SK-N-SH (cell line): ENCODE data around the gene STRN. TPM values are rescaled to one million over a fixed set of nuclear protein-coding genes. Genes with fewer than 3 reads are reported as not detected.

Experiments
- CTCF ChIA-PET: fragments of 300-600, 350-600 bp; formaldehyde crosslinking; extraction: SDS; loops from one replicate; lab custom pipeline; 2021; lab: Yijun Ruan, JAX
- POLR2A ChIA-PET: fragments of 350-600 bp; sonication (Branson Sonifier 250); formaldehyde crosslinking; extraction: SDS; loops from one replicate; lab custom pipeline; 2020; ENCODE audit warnings: antibody characterized with exemption, inconsistent platforms; lab: Yijun Ruan, JAX
- DNase-seq: peaks from one replicate; pipeline ENCODE4 v3.0.0; 2012
- H2AFZ ChIP-seq: fragments of 200-600 bp; sonication (generic); 2 replicates; pipeline ENCODE4 v1.8.1; 2016; ENCODE audit warnings: antibody characterized with exemption, mild to moderate bottlenecking, low read depth
- H3F3A ChIP-seq: fragments of 200-600 bp; sonication (generic); replicated peaks from 2 replicates; pipeline ENCODE3; 2016; ENCODE audit warnings: antibody characterized with exemption, mild to moderate bottlenecking; ENCODE audit not compliant: insufficient read depth
- H3K27ac ChIP-seq, 2 experiments: fragments of 200-500 bp in 1 of 2; fragments of 200-600 bp in 1 of 2; sonication (Bioruptor generic) in 1 of 2; sonication (generic), shearing (Covaris generic) in 1 of 2; 2 replicates each; pipeline versions ENCODE4 v1.5.1 to v1.6.1; 2014 to 2016; ENCODE audit warnings: low read depth in 2 of 2, inconsistent platforms in 1 of 2, low read length in 1 of 2, mild to moderate bottlenecking in 1 of 2, mixed read lengths in 1 of 2
- H3K27me3 ChIP-seq: fragments of 200-600 bp; sonication (generic), shearing (Covaris generic); 2 replicates; pipeline ENCODE4 v1.6.1; 2016; ENCODE audit warnings: mixed run types; ENCODE audit not compliant: insufficient read depth
- H3K36me3 ChIP-seq, 2 experiments: fragments of 200-500 bp in 1 of 2; fragments of 200-600 bp in 1 of 2; sonication (Bioruptor generic) in 1 of 2; sonication (generic) in 1 of 2; replicated peaks in 1 of 2; 2 replicates each; pipeline versions ENCODE3 to v1.5.1; 2014 to 2016; ENCODE audit warnings: low read length in 1 of 2, mild to moderate bottlenecking in 1 of 2; ENCODE audit not compliant: insufficient read depth in 2 of 2, control insufficient read depth in 1 of 2
- H3K4me1 ChIP-seq, 2 experiments: fragments of 200-500 bp in 1 of 2; fragments of 200-600 bp in 1 of 2; sonication (Bioruptor generic) in 1 of 2; sonication (generic), shearing (Covaris generic) in 1 of 2; 2 replicates each; pipeline versions ENCODE4 v1.5.1 to v1.6.1; 2014 to 2016; ENCODE audit warnings: low read depth in 1 of 2, low read length in 1 of 2, mixed run types in 1 of 2; ENCODE audit not compliant: insufficient read depth in 2 of 2, control insufficient read depth in 1 of 2
- H3K4me2 ChIP-seq: fragments of 200-600 bp; sonication (generic), shearing (Covaris generic); 2 replicates; pipeline ENCODE4 v1.6.1; 2017; ENCODE audit warnings: mixed run types
- H3K4me3 ChIP-seq, 2 experiments: fragments of 200-500 bp in 1 of 2; fragments of 200-600 bp in 1 of 2; sonication (Bioruptor generic) in 1 of 2; sonication (generic), shearing (Covaris generic) in 1 of 2; 2 replicates each; pipeline versions ENCODE4 v1.5.1 to v1.8.1; 2014 to 2016; ENCODE audit warnings: low read depth in 2 of 2, inconsistent platforms in 1 of 2, low read length in 1 of 2, mild to moderate bottlenecking in 1 of 2, mixed read lengths in 1 of 2, moderate library complexity in 1 of 2
- H3K79me2 ChIP-seq: fragments of 200-600 bp; sonication (generic); 2 replicates; pipeline ENCODE4 v1.8.1; 2017; ENCODE audit warnings: mild to moderate bottlenecking; ENCODE audit not compliant: insufficient read depth
- H3K9ac ChIP-seq: fragments of 200-600 bp; sonication (generic); 2 replicates; pipeline ENCODE4 v1.6.1; 2017; ENCODE audit warnings: mixed run types
- H3K9me2 ChIP-seq: fragments of 200-600 bp; sonication (generic); 2 replicates; pipeline ENCODE4 v1.6.1; 2017; ENCODE audit warnings: mixed run types
- H3K9me3 ChIP-seq: fragments of 200-600 bp; sonication (generic); 2 replicates; pipeline ENCODE4 v1.6.1; 2017; ENCODE audit warnings: mixed run types, mild to moderate bottlenecking, moderate library complexity
- H4K20me1 ChIP-seq: fragments of 200-600 bp; sonication (generic); 2 replicates; pipeline ENCODE4 v1.6.1; 2017; ENCODE audit warnings: mild to moderate bottlenecking, mixed run types; ENCODE audit not compliant: insufficient read depth
- EP300 ChIP-seq, 2 experiments: IDR thresholded peaks; 2 replicates each; pipeline versions ENCODE4 v1.4.0 to v1.6.1; 2012; ENCODE audit warnings: borderline replicate concordance in 1 of 2, low read depth in 1 of 2, low read length in 1 of 2
- FOXM1 ChIP-seq: IDR thresholded peaks from 2 replicates; pipeline ENCODE4 v1.4.0; 2012; ENCODE audit warnings: low read depth, mild to moderate bottlenecking
- IRF3 ChIP-seq: fragments of 150-350 bp; IDR thresholded peaks from 2 replicates; pipeline ENCODE4 v1.6.1; 2016; ENCODE audit warnings: mild to moderate bottlenecking, low read depth, low read length
- MXI1 ChIP-seq: IDR thresholded peaks from 2 replicates; pipeline ENCODE4 v1.6.1; 2012; ENCODE audit warnings: mild to moderate bottlenecking, low read depth, low read length, improper control_type of control experiment
- NFIC ChIP-seq: IDR thresholded peaks from 2 replicates; pipeline ENCODE4 v1.4.0; 2012; ENCODE audit warnings: borderline replicate concordance
- NRF1 ChIP-seq: IDR thresholded peaks from 2 replicates; pipeline ENCODE4 v1.6.1; 2012; ENCODE audit warnings: low read depth, mild to moderate bottlenecking, low read length
- POLR2AphosphoS5 ChIP-seq: IDR thresholded peaks from 2 replicates; pipeline ENCODE4 v1.6.1; 2012; ENCODE audit warnings: low read depth, low read length
- RCOR1 ChIP-seq: fragments of 150-350 bp; IDR thresholded peaks from 2 replicates; pipeline ENCODE4 v1.6.1; 2017; ENCODE audit warnings: antibody characterized with exemption, low read length
- RFX5 ChIP-seq: IDR thresholded peaks from 2 replicates; pipeline ENCODE4 v1.6.1; 2012; ENCODE audit warnings: mild to moderate bottlenecking, improper control_type of control experiment, low read length
- SIN3A ChIP-seq: IDR thresholded peaks from 2 replicates; pipeline ENCODE4 v1.6.1; 2012; ENCODE audit warnings: low read depth, mild to moderate bottlenecking, low read length, moderate library complexity, borderline replicate concordance
- TAF1 ChIP-seq: IDR thresholded peaks from 2 replicates; pipeline ENCODE4 v1.6.1; 2012; ENCODE audit warnings: low read depth, mild to moderate bottlenecking, low read length, moderate library complexity, borderline replicate concordance
- TEAD4 ChIP-seq: IDR thresholded peaks from 2 replicates; pipeline ENCODE4 v1.4.0; 2012; ENCODE audit warnings: mild to moderate bottlenecking, borderline replicate concordance; ENCODE audit not compliant: insufficient read depth
- YY1 ChIP-seq: IDR thresholded peaks from 2 replicates; pipeline ENCODE4 v1.4.0; 2012; ENCODE audit warnings: low read depth, mild to moderate bottlenecking
- WGBS: methylation state at CpG from one replicate; pipeline ENCODE4 v1.1.6; 2017; ENCODE audit warnings: low lambda C conversion rate; 5-methylcytosine and 5-hydroxymethylcytosine counted together
- polyA plus RNA-seq, 3 experiments: library from polyadenylated mRNA; depleted of rRNA; stranded (reverse); fragments of >200 nt; gene quantifications; 2 replicates each; pipeline ENCODE4 v1.2.3, GENCODE V29; 2012
- small RNA-seq, 7 experiments: library from RNA; depleted of rRNA; stranded (forward); fragments of <200 nt; gene quantifications; one replicate each; pipeline ENCODE3, GENCODE V24; 2012
- TF ChIP-seq, protein P1 (sequence below): IDR thresholded peaks from 2 replicates; pipeline ENCODE4 v1.4.0; 2012; ENCODE audit warnings: low read depth, borderline replicate concordance

STRN gene
- polyA plus RNA-seq, 1 of the 3 experiments (the other 2 are of a cell fraction): 4.8 TPM

DNA sequence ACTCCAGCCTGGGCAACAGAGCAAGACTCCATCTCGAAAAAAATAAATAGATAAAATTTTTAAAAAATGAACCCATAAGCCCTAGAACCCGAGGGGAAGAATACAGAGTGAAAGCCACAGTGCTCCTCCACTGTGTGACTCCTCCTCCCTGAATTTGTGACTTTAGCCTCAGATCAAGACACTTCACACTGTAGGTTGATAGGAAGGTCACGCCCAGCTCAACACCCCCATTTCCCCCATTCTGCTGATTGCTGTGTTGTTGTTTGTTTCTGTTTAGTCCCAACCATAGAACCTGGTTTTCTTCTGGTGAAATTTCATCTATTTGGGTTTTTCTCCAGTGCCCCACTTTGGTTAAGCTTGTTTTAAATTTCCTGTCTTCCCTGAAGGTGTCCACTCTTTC, 167.6 kb downstream of the STRN start:
- WGBS: 36% methylated on average over 3 of the region's 3 CpGs
- H3K4me3 ChIP-seq: no peak overlapping the region
- no peaks in the 10 kb centered on the region for H3K79me2 ChIP-seq
- H3K36me3 ChIP-seq: no peaks in the 10 kb centered on the region
- H3K4me1 ChIP-seq: no peaks in the 10 kb centered on the region
- POLR2A ChIA-PET: no interaction called here
- H3K9me2 ChIP-seq: no peaks in the 10 kb centered on the region
- H3K9me3 ChIP-seq: no peaks in the 10 kb centered on the region
- no peak overlapping the region for H3K27ac ChIP-seq
- DNase-seq: no peak
- peaks cover 16% of the 10 kb centered on the region; the same call in 1 of the 2 replicates for H3K27me3 ChIP-seq
- H2AFZ ChIP-seq: no peak overlapping the region
- H3F3A ChIP-seq: no peaks in the 10 kb centered on the region
- no peak overlapping the region for H3K9ac ChIP-seq
- H3K4me2 ChIP-seq: no peak overlapping the region
- TF ChIP-seq TAF1 (no peak), YY1 (no peak), POLR2AphosphoS5 (no peak), IRF3 (no peak), TEAD4 (no peak)
- TF ChIP-seq, protein P1, sequence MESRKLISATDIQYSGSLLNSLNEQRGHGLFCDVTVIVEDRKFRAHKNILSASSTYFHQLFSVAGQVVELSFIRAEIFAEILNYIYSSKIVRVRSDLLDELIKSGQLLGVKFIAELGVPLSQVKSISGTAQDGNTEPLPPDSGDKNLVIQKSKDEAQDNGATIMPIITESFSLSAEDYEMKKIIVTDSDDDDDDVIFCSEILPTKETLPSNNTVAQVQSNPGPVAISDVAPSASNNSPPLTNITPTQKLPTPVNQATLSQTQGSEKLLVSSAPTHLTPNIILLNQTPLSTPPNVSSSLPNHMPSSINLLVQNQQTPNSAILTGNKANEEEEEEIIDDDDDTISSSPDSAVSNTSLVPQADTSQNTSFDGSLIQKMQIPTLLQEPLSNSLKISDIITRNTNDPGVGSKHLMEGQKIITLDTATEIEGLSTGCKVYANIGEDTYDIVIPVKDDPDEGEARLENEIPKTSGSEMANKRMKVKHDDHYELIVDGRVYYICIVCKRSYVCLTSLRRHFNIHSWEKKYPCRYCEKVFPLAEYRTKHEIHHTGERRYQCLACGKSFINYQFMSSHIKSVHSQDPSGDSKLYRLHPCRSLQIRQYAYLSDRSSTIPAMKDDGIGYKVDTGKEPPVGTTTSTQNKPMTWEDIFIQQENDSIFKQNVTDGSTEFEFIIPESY: no peak
- TF ChIP-seq, all 33 proteins: peak for 0
- CTCF ChIA-PET: interaction anchor here (1.0 to 15.2 kb wide), 2 partner anchors 9 to 16 kb away, joined by 3 to 218 read pairs; no protein-coding TSS in a partner anchor
- H4K20me1 ChIP-seq: no peaks in the 10 kb centered on the region

DNA sequence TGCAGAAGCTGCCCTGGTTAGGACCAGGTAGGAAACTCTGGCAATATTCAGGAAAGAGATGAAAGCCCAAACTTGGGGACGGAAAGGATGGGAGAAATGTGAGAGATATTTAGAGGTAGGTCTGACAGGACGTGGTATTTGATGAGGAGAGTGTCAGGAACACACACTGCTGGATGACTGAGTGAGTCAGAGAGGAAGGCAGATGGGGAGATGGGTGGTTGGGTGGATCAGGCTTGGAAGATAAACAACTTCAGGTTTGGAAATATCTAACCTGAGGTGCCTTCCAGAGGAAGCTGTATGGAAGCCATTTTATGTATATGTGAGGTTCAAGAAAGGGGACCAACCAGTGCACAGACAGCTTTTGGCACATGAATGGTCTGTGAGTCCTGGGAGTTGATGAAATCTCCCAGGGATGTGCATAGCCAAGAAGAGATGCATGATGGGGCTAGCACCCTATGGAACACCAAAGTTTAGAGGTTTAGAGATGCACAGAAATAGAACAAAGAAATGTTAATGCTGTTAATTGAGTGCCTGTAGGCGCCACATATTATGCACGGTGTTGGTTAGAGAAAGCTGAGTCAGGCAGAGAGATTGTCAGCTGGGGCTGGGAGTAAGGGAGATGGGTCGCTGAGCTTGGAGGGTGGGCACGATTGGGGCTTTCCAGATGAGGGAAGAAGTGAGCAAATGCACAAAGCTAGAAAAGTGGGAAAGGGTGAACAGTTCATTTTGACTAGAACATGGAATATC, 168.8 kb downstream of the STRN start:
- no peak overlapping the region for H3K4me3 ChIP-seq
- peaks cover 26% of the 10 kb centered on the region; the same call in 1 of the 2 replicates for H3K27me3 ChIP-seq
- DNase-seq: no peak
- H4K20me1 ChIP-seq: no peaks in the 10 kb centered on the region
- TF ChIP-seq NRF1 (no peak), FOXM1 (no peak), RCOR1 (no peak), MXI1 (no peak), NFIC (no peak), SIN3A (no peak), EP300 (IDR thresholded peaks at IDR 0.05; ENCODE audit: borderline replicate concordance in 1 of 2, low read depth in 1 of 2, low read length in 1 of 2) (no peak), RFX5 (no peak), YY1 (no peak), TEAD4 (no peak)
- H2AFZ ChIP-seq: peak overlapping the region; percentile 56; the same call in 1 of the 2 replicates
- WGBS: 21% methylated on average over 6 of the region's 6 CpGs
- H3K79me2 ChIP-seq: no peaks in the 10 kb centered on the region
- no peaks in the 10 kb centered on the region for H3K4me1 ChIP-seq
- no peak overlapping the region for H3K4me2 ChIP-seq
- H3K9me3 ChIP-seq: no peaks in the 10 kb centered on the region
- no peak overlapping the region for H3K27ac ChIP-seq
- H3K9ac ChIP-seq: no peak overlapping the region
- H3F3A ChIP-seq: no peaks in the 10 kb centered on the region
- no peaks in the 10 kb centered on the region for H3K9me2 ChIP-seq
- ChIA-PET CTCF (interaction anchor here (1.2 to 15.2 kb wide), 2 partner anchors 15 to 18 kb away, joined by 4 to 218 read pairs; no protein-coding TSS in a partner anchor), POLR2A (no interaction called here)
- H3K36me3 ChIP-seq: no peaks in the 10 kb centered on the region

Small RNAs within 50 kb of the gene (small RNA-seq; reads per million reads assigned to genes)
- gene RNU6-577P: 0 to 0.21 (median 0) reads per million in 7 experiments

Other genes starting within 250 kb of the STRN start
- gene HEATR5B, start 117.8 kb upstream of the STRN start, polyA plus RNA-seq (2012; rRNA removed): 10.8 and 17.5 TPM in 2 replicates
- gene GPATCH11, start 118.0 kb upstream of the STRN start, polyA plus RNA-seq (2012; rRNA removed): 2.9 and 4.0 TPM in 2 replicates
- gene EIF2AK2, start 190.4 kb upstream of the STRN start, polyA plus RNA-seq (2012; rRNA removed): 9.0 and 9.4 TPM in 2 replicates
- gene SULT6B1, start 222.1 kb upstream of the STRN start, polyA plus RNA-seq (2012; rRNA removed): not detected in 2 replicates
- gene CEBPZOS, start 230.0 kb upstream of the STRN start, polyA plus RNA-seq (2012; rRNA removed): 27.5 and 35.4 TPM in 2 replicates